H1 (cell line): Measurements from ENCODE around the gene RRAS2. TPM values are rescaled to one million over a fixed set of nuclear protein-coding genes. Genes with fewer than 3 reads are reported as not detected.

Experiments
- CTCF ChIA-PET: fragments of 300-600 bp; sonication (Branson Sonifier 250); formaldehyde crosslinking; loops from one replicate; lab custom pipeline; 2021; ENCODE audit not compliant: partially characterized antibody; lab: Charles Lee
- POLR2A ChIA-PET: fragments of 300-600 bp; sonication (Branson Sonifier 250); formaldehyde crosslinking; loops from one replicate; lab custom pipeline; 2021; ENCODE audit warnings: inconsistent platforms; ENCODE audit not compliant: partially characterized antibody; lab: Charles Lee
- DNase-seq, 2 experiments: peaks; one replicate each; pipeline versions ENCODE4 v3.0.0 to v3.0.0-alpha.2; 2010 to 2022; ENCODE audit warnings: low spot score in 2 of 2, low read depth in 1 of 2, mixed read lengths in 1 of 2
- FAIRE-seq: peaks from 2 replicates; lab custom pipeline; 2011; peaks lifted over from hg19 to GRCh38; lab: Jason Lieb, UNC
- H2AFZ ChIP-seq: 2 replicates; pipeline ENCODE4 v1.8.1; 2012; ENCODE audit warnings: low read length, inconsistent platforms
- H2AK5ac ChIP-seq: 2 replicates; pipeline ENCODE4 v1.6.1; 2013; ENCODE audit warnings: low read depth, low read length
- H2BK120ac ChIP-seq: replicated peaks from 2 replicates; pipeline ENCODE3; 2013; ENCODE audit warnings: low read depth, low read length, inconsistent platforms
- H2BK12ac ChIP-seq: 2 replicates; pipeline ENCODE4 v1.6.1; 2013; ENCODE audit warnings: low read depth, low read length
- H2BK15ac ChIP-seq: 2 replicates; pipeline ENCODE4 v1.6.1; 2013; ENCODE audit warnings: low read length
- H2BK20ac ChIP-seq: 2 replicates; pipeline ENCODE4 v1.6.1; 2013; ENCODE audit warnings: low read length
- H2BK5ac ChIP-seq: 2 replicates; pipeline ENCODE4 v1.6.1; 2013; ENCODE audit warnings: low read depth, low read length
- H3K14ac ChIP-seq: 2 replicates; pipeline ENCODE4 v1.6.1; 2013; ENCODE audit warnings: inconsistent platforms; ENCODE audit not compliant: insufficient read length
- H3K18ac ChIP-seq: 2 replicates; pipeline ENCODE4 v1.6.1; 2013; ENCODE audit warnings: low read length; ENCODE audit errors: extremely low read depth
- H3K23ac ChIP-seq: 2 replicates; pipeline ENCODE4 v1.6.1; 2013; ENCODE audit warnings: inconsistent platforms; ENCODE audit not compliant: insufficient read length
- H3K23me2 ChIP-seq: 2 replicates; pipeline ENCODE4 v1.6.1; 2013; ENCODE audit warnings: low read depth, low read length
- H3K27ac ChIP-seq: 2 replicates; pipeline ENCODE4 v1.6.1; 2011; ENCODE audit warnings: low read depth, low read length, inconsistent platforms
- H3K27me3 ChIP-seq, 4 experiments: replicated peaks in 1 of 4; 1 replicate in 1 of 4; 2 replicates in 3 of 4; pipeline versions ENCODE4 v1.6.1 to v1.8.1; 2011 to 2013; ENCODE audit warnings: low read length in 3 of 4, mild to moderate bottlenecking in 3 of 4, inconsistent platforms in 2 of 4, mixed read lengths in 2 of 4, moderate library complexity in 1 of 4; ENCODE audit not compliant: control insufficient read depth in 3 of 4, insufficient read depth in 3 of 4; ENCODE audit errors: extremely low read depth in 1 of 4
- H3K36me3 ChIP-seq, 4 experiments: 2 replicates each; pipeline versions ENCODE4 v1.6.1 to v1.8.1; 2011 to 2013; ENCODE audit warnings: mild to moderate bottlenecking in 4 of 4, low read length in 3 of 4, moderate library complexity in 2 of 4, control low read depth in 1 of 4, inconsistent platforms in 1 of 4; ENCODE audit not compliant: insufficient read depth in 4 of 4, control insufficient read depth in 2 of 4
- H3K4ac ChIP-seq: replicated peaks from 2 replicates; pipeline ENCODE3; 2013; ENCODE audit warnings: low read length, low read depth, mixed read lengths, inconsistent platforms; ENCODE audit not compliant: insufficient read length
- H3K4me1 ChIP-seq, 4 experiments: replicated peaks in 1 of 4; 1 replicate in 1 of 4; 2 replicates in 3 of 4; pipeline versions ENCODE4 v1.6.1 to v1.8.1; 2011 to 2013; ENCODE audit warnings: low read length in 3 of 4, inconsistent platforms in 2 of 4, mixed read lengths in 1 of 4; ENCODE audit not compliant: insufficient read depth in 4 of 4, control insufficient read depth in 3 of 4
- H3K4me2 ChIP-seq, 2 experiments: 2 replicates each; pipeline versions ENCODE4 v1.6.1 to v1.8.1; 2011 to 2013; ENCODE audit warnings: low read depth in 2 of 2, low read length in 2 of 2, control low read depth in 1 of 2, inconsistent platforms in 1 of 2, mild to moderate bottlenecking in 1 of 2; ENCODE audit not compliant: insufficient read depth in 1 of 2
- H3K4me3 ChIP-seq, 4 experiments: fragments of 200-600, 300-600 bp in 1 of 4; sonication (generic), shearing (Covaris generic), sonication (Bioruptor Twin) in 1 of 4; 2 replicates each; pipeline versions ENCODE4 v1.5.1 to v1.8.1; 2011 to 2016; ENCODE audit warnings: low read length in 4 of 4, low read depth in 3 of 4, control low read depth in 2 of 4, inconsistent platforms in 2 of 4, mild to moderate bottlenecking in 2 of 4, mixed read lengths in 1 of 4, moderate library complexity in 1 of 4; ENCODE audit not compliant: insufficient read depth in 2 of 4; ENCODE audit errors: extremely low read depth in 1 of 4
- H3K56ac ChIP-seq: replicated peaks from 2 replicates; pipeline ENCODE3; 2013; ENCODE audit warnings: low read depth, mild to moderate bottlenecking, mixed read lengths, low read length, inconsistent platforms; ENCODE audit not compliant: insufficient read length
- H3K79me1 ChIP-seq: 2 replicates; pipeline ENCODE4 v1.6.1; 2013; ENCODE audit warnings: low read depth, low read length, control low read depth
- H3K79me2 ChIP-seq, 2 experiments: 2 replicates each; pipeline versions ENCODE4 v1.6.1 to v1.8.1; 2012 to 2013; ENCODE audit warnings: low read length in 2 of 2, mild to moderate bottlenecking in 2 of 2, inconsistent platforms in 1 of 2; ENCODE audit not compliant: insufficient read depth in 2 of 2, control insufficient read depth in 1 of 2
- H3K9ac ChIP-seq, 4 experiments: replicated peaks in 1 of 4; 1 replicate in 1 of 4; 2 replicates in 3 of 4; pipeline versions ENCODE4 v1.6.1 to v1.8.1; 2011 to 2013; ENCODE audit warnings: low read depth in 3 of 4, low read length in 3 of 4, control low read depth in 2 of 4, mild to moderate bottlenecking in 2 of 4, moderate library complexity in 2 of 4, inconsistent platforms in 1 of 4; ENCODE audit errors: extremely low read depth in 1 of 4
- H3K9me3 ChIP-seq, 2 experiments: 2 replicates each; pipeline versions ENCODE4 v1.6.1 to v1.8.1; 2012 to 2013; ENCODE audit warnings: mild to moderate bottlenecking in 2 of 2, moderate library complexity in 2 of 2, control low read depth in 1 of 2, inconsistent platforms in 1 of 2, low read depth in 1 of 2, low read length in 1 of 2, mixed read lengths in 1 of 2; ENCODE audit not compliant: insufficient read depth in 2 of 2
- H4K20me1 ChIP-seq, 2 experiments: replicated peaks in 1 of 2; 2 replicates each; pipeline versions ENCODE3 to v1.8.1; 2011 to 2013; ENCODE audit warnings: inconsistent platforms in 2 of 2, low read length in 2 of 2, mild to moderate bottlenecking in 1 of 2; ENCODE audit not compliant: insufficient read depth in 2 of 2, control insufficient read depth in 1 of 2
- H4K5ac ChIP-seq: 2 replicates; pipeline ENCODE4 v1.6.1; 2013; ENCODE audit warnings: low read length, low read depth, mixed read lengths, inconsistent platforms; ENCODE audit not compliant: insufficient read length
- H4K8ac ChIP-seq: 2 replicates; pipeline ENCODE4 v1.8.0; 2013; ENCODE audit warnings: mild to moderate bottlenecking, moderate library complexity, low read length, inconsistent platforms; ENCODE audit not compliant: insufficient read depth; ENCODE audit errors: extremely low read depth
- H4K91ac ChIP-seq: replicated peaks from 2 replicates; pipeline ENCODE3; 2013; ENCODE audit warnings: low read length, mixed read lengths, inconsistent platforms; ENCODE audit not compliant: insufficient read length
- CHD2 ChIP-seq: IDR thresholded peaks from 2 replicates; pipeline ENCODE4 v1.6.1; 2012; ENCODE audit warnings: low read length, improper control_type of control experiment
- CTBP2 ChIP-seq: IDR thresholded peaks from 2 replicates; pipeline ENCODE4 v1.7.0; 2011; ENCODE audit warnings: borderline replicate concordance, mild to moderate bottlenecking, moderate library complexity, mixed read lengths, low read length; ENCODE audit not compliant: insufficient read depth, insufficient read length
- KDM1A ChIP-seq: fragments of 200-600, 300-600 bp; sonication (generic); IDR thresholded peaks from 2 replicates; pipeline ENCODE4 v1.7.1; 2016; ENCODE audit warnings: mild to moderate bottlenecking, low read length, borderline replicate concordance
- TAF1 ChIP-seq: IDR thresholded peaks from 2 replicates; pipeline ENCODE4 v1.6.1; 2011; ENCODE audit warnings: mild to moderate bottlenecking, low read depth, low read length
- WGBS, 2 experiments: shearing (Covaris generic) in 1 of 2; methylation state at CpG; one replicate each; pipeline versions ENCODE4 v1.1.6 to v1.1.7; 2013 to 2015; ENCODE audit warnings: low lambda C conversion rate in 2 of 2, mixed read lengths in 2 of 2, inconsistent platforms in 1 of 2, low coverage in 1 of 2, missing lambda C conversion rate in 1 of 2; ENCODE audit not compliant: insufficient replicate concordance in 2 of 2, insufficient coverage in 1 of 2, insufficient read length in 1 of 2; ENCODE audit errors: extremely low coverage in 1 of 2, missing lambda C conversion rate in 1 of 2; 5-methylcytosine and 5-hydroxymethylcytosine counted together
- polyA plus RNA-seq, 7 experiments: library from polyadenylated mRNA; depleted of rRNA in 3 of 7; stranded (reverse) in 5 of 7; unstranded in 2 of 7; fragments of >200 nt in 5 of 7; fragments of 200-250 nt in 2 of 7; gene quantifications; 1 replicate in 5 of 7; 2 replicates in 1 of 7; 4 replicates in 1 of 7; pipeline versions ENCODE4 v1.2.1 to v1.2.3, GENCODE V29; 2011 to 2013; ENCODE audit warnings: missing spikeins in 2 of 7, mixed read lengths in 2 of 7
- total RNA-seq: library from RNA; stranded (reverse); fragmentation: NEBNext Ultra II Directional; extraction: Animal tissue kit (Norgen Biotek cat#: 25700); gene quantifications from 2 replicates; pipeline ENCODE4 v1.2.1, GENCODE V29; 2021
- TF ChIP-seq, protein P1 (sequence below): IDR thresholded peaks from 2 replicates; pipeline ENCODE4 v1.6.1; 2012; ENCODE audit warnings: low read length, inconsistent platforms

The RRAS2 gene
- total and polyA plus RNA-seq, 2 of the 8 experiments (the other 6 are each of a cell fraction or from before 2014, with no cell fraction given) = 72.3 to 234 TPM

DNA sequence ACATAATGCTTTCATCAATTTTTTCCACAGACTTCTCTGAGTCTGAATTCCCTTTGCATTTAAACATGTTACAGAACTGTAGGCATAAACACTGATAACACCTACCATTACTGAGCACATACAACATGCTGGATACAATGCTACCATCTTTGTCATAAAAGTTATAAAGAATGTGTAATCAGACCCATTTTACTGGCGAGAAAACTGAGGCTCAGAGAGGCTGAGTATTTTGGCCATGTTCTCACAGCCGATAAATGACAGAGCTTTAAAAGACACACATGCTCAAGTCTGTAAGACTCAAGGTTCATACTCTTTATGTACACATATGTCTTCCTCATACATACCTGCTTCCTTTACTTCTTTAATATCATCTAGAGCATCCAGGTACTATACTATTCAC is 2.6 kb downstream of the RRAS2 start:
- TF ChIP-seq CTBP2 = no peak
- TF ChIP-seq CHD2 = no peak
- TF ChIP-seq, protein P1, sequence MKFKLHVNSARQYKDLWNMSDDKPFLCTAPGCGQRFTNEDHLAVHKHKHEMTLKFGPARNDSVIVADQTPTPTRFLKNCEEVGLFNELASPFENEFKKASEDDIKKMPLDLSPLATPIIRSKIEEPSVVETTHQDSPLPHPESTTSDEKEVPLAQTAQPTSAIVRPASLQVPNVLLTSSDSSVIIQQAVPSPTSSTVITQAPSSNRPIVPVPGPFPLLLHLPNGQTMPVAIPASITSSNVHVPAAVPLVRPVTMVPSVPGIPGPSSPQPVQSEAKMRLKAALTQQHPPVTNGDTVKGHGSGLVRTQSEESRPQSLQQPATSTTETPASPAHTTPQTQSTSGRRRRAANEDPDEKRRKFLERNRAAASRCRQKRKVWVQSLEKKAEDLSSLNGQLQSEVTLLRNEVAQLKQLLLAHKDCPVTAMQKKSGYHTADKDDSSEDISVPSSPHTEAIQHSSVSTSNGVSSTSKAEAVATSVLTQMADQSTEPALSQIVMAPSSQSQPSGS = 0 out of 2 replicates have a peak, but pooled peaks have one; percentile 5
- 0 out of 2 replicates have a peak, but pooled peaks have one; percentile 33 for TF ChIP-seq KDM1A
- TF ChIP-seq TAF1 = no peak
- Histone ChIP-seq H3K18ac (no peak overlapping the region), H3K79me2 (peaks cover 39 to 77% of the 10 kb centered on the region in 2 experiments), H3K23me2 (peaks cover 6% of the 10 kb centered on the region), H2BK15ac (no peak overlapping the region), H3K23ac (peak overlapping the region; percentile 96), H3K4ac (no peak overlapping the region), H3K9ac (no peak overlapping the region), H2BK12ac (no peak overlapping the region), H3K56ac (no peak overlapping the region), H4K8ac (no peak overlapping the region), H3K4me2 (peak overlapping the region; percentile 3 to 70; a peak in 3 of 4 replicates), H2BK20ac (no peak overlapping the region), H2BK120ac (no peak overlapping the region), H3K9me3 (no peaks in the 10 kb centered on the region), H2BK5ac (no peak overlapping the region), H2AFZ (no peak overlapping the region), H4K91ac (no peak overlapping the region), H2AK5ac (no peak overlapping the region), H4K20me1 (peaks cover 6 to 14% of the 10 kb centered on the region in 2 experiments), H3K4me1 (peaks cover 0 to 13% (median 5%) of the 10 kb centered on the region in 4 experiments; a peak in 4 of 7 replicates), H3K14ac (no peak overlapping the region), H3K27me3 (no peaks in the 10 kb centered on the region), H3K4me3 (peak overlapping the region in 1 of 4 experiments; percentile 4; a peak in 1 of 8 replicates), H4K5ac (no peak overlapping the region), H3K36me3 (peaks cover 0 to 5% (median 0%) of the 10 kb centered on the region in 4 experiments; a peak in 1 of 8 replicates), H3K27ac (no peak overlapping the region), H3K79me1 (no peaks in the 10 kb centered on the region)
- DNase-seq = no peak
- no peak for FAIRE-seq
- ChIA-PET CTCF (interaction anchor here (0.7 to 3.2 kb wide), 10 partner anchors 10 to 581 kb away, joined by 3 to 12 read pairs (median 5); no protein-coding TSS in a partner anchor), POLR2A (interaction anchor here (0.7 to 2.9 kb wide), 15 partner anchors 10 to 57 kb away, joined by 3 to 11 read pairs (median 4); no protein-coding TSS in a partner anchor)
- 95% methylated on average over 2 of the region's 2 CpGs; no CpG with 5 or more reads in 1 of the 2 experiments for WGBS, 2 experiments
